HFF-Myc (cell line): ENCODE measurements around the gene VPS37C.

Source experiments
- DNase-seq: peaks from one replicate; pipeline ENCODE4 v3.0.0-alpha.2; 2011; ENCODE audit warnings: low read depth; ENCODE audit errors: extremely low read depth
- H3K4me3 ChIP-seq: replicated peaks from 2 replicates; pipeline ENCODE4 v1.5.1; 2011; ENCODE audit warnings: low read depth, mild to moderate bottlenecking, control low read depth, low read length
- CTCF ChIP-seq: IDR thresholded peaks from 2 replicates; pipeline ENCODE4 v1.5.1; 2012; ENCODE audit warnings: mild to moderate bottlenecking, low read depth, low read length, control low read depth; ENCODE audit errors: missing control alignments

VPS37C gene

DNA sequence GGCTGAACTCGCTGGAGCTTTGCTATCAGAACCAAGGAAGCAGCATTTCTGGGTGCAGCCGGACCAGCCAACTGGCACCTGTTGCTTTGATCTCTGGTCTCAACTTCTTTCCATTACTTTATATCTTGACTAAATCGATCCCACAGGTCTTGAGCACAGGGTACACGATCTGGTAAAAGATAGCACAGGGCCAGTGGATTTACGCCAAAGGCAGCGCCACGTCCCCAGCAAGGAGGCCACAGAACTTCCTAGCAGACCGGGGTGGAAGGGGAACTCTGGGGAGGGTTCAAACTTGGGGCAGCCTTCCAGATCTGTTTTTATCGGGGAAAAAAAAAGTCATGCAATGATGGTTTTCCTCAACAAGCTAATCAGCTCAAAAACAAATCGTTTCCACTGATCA, 14.0 kb downstream of the VPS37C start:
- no peak for TF ChIP-seq CTCF
- H3K4me3 ChIP-seq: no peak overlapping the region

DNA sequence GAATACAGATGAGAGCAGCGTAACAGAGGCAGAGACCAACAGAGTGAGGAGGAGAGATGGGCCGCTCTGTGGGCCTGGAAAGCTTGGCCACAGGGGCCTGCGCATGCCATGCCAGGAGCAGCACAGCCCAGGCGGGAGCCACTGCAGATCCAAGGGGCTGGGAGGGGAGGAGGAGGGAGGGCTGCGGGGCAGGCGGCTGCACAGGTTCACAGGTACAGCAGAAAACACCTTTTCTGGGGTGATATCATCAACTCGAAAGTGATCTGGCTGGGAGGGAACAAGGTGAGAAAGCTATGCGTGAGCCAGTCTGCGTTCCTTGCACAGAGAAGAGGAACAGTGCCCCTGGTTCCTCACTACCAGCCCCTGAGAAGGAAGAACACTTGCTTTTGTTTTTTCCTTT, 14.8 kb downstream of the VPS37C start:
- DNase-seq: no peak
- no peak overlapping the region for H3K4me3 ChIP-seq
- TF ChIP-seq CTCF: no peak

More for the DNA sequence above, 14.0 kb downstream of the VPS37C start:
- DNase-seq: no peak

DNA sequence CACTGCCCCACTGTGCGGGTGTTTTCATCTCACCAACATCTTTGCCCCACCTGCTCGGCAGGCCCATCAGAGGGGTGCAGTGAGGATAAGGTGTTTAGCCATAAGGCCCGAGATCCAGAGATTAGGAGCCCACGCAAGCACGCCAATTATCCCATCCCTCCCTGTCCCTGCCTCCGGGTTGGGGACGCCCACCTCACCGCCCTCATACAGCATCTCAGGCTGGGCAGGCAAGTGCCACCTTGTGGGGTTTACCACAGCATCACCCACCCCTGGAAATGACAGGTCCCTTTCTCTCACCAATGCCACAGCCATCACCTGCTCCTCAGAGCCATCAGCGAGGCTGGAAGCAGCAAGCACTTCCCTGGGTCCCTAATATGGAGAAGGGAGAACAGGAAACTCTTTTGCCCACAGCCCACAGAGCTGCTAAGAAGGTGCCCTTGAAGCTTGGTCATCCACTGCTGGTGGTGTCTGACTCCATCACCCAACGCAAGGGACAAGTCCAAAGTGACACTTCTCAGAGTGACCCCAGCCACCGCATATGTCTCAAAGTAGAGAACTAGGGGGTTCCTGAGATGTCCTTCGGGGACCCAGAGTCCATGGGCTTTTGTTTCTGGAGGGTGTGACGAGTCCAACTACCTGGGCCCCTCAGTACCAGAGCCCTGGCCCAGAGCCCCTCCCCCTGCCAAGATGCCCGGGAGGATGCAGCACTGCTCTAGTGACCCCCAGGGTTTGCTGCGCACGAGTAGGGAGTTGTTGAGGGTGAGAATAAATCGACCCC, 15.8 kb downstream of the VPS37C start:
- no peak for TF ChIP-seq CTCF
- DNase-seq: no peak
- H3K4me3 ChIP-seq: no peak overlapping the region

DNA sequence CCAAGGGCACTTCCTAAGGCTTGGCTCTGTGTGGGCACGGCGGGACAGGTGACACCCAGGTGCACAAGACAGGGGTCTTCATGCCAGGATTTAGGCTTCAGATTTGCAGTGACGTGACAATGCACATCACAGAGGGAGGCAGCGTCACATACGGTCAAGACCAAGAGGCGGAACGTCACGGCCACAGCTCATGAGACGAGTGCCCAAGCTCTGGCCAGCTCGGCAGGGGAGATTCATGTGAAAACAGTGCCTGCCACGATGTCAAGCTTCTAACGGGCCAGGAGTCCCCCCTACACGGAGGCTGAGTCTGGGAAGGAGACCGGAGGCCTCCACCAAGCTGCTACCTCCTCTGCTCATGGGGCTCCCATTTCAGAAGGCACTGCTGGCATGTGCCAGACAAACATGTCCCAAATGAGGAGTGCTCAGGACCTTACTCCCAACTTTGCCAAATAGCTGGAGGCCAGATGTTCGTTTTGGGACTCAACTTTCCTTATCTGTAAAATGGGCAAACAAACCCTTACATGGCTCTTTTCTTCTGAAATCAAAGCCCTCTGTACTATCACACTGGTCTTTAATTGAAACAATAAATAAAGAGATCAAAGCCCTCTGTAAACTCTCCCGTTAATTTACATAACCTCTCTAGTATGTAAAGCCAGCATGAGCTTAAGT, 16.6 kb downstream of the VPS37C start:
- TF ChIP-seq CTCF: no peak
- no peak overlapping the region for H3K4me3 ChIP-seq

DNA sequence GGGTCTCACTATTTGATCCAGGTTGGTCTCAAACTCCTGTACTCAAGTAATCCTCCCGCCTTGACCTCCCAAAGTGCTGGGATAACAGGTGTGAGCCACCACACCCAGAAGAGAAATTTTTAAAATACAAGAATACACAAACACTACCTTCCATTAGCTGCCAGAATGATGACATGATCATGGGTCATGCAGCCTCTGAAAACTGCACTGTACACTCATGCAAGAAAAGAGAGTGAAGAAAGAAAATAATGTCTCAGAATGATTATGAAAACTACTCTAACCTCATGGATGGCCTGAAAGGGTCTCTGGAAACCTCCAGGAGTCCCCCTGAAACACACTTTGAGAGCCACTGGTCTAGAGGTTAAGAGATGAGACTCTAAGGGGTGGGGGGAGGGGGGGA, 18.8 kb downstream of the VPS37C start:
- no peak for TF ChIP-seq CTCF
- no peak for DNase-seq

More for the DNA sequence above, 16.6 kb downstream of the VPS37C start:
- no peak for DNase-seq

DNA sequence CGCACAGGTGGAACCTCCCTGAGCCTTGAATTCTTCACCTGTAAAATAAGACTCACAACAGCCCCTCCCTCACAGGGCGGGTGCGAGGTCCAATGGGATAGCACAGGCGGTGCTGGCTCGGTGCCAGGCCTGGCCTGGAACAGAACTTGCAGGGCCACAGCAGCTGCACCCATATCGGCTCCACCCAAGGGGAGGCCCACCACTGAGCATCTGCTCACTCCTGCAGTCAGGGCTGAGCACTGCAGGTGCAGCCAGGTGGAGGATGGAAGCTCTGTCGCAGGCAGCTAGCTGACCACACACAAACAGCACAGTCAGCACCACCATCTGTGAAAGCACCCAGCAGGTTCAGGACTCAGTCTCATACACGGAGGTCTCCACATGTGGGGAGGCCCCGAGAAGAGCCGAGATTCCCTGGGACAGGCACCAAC, 19.6 kb downstream of the VPS37C start:
- no peak for DNase-seq
- H3K4me3 ChIP-seq: no peak overlapping the region
- TF ChIP-seq CTCF: no peak

More for the DNA sequence above, 18.8 kb downstream of the VPS37C start:
- no peak overlapping the region for H3K4me3 ChIP-seq

DNA sequence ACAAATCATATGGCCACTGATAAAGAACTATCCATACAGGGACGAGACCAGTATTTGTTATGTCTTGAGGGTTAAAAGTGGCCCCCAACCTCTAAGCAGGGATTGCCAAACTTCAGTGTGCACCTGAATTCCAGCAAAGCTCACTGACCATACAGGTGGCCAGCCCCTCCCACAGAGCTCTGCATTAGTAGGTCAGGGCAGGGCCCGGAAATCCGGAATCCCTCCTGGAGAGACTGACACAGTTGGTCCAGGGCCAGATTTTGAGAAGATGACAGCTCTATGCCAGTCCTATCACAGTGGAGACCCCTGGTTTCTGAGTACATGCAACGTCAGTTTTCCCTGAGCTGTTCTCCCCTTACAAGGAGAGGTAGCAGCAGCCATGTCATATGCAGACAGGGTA, 20.8 kb downstream of the VPS37C start:
- H3K4me3 ChIP-seq: no peak overlapping the region
- no peak for TF ChIP-seq CTCF
- no peak for DNase-seq
